Astrocyte of the spinal cord (primary cell): ENCODE measurements around the gene RABL3.
"Not testable (repeated sequence)": the region's sequence is repeated elsewhere in the genome, so short reads cannot be mapped to it uniquely, and the experiment has no call there.

Experiments used
- DNase-seq: peaks from one replicate; pipeline ENCODE4 v3.0.0; 2011; ENCODE audit warnings: low read depth, low spot score
- H3K4me3 ChIP-seq: 2 replicates; pipeline ENCODE4 v1.5.1; 2011; ENCODE audit warnings: low read depth, mild to moderate bottlenecking, low read length, moderate library complexity
- in situ Hi-C: cut with HindIII; loops from 2 replicates; pipeline ENCODE4 v1.10.0; 2017; ENCODE audit warnings: low sequenced_read_pairs
- TF ChIP-seq, protein P1 (sequence below): IDR thresholded peaks from 2 replicates; pipeline ENCODE4 v1.5.1; 2012; ENCODE audit warnings: low read depth, mild to moderate bottlenecking, low read length, inconsistent platforms

The RABL3 gene

GRCh38 chr3:120681506-120682038 is 60.7 kb downstream of the RABL3 start:
- TF ChIP-seq, protein P1, sequence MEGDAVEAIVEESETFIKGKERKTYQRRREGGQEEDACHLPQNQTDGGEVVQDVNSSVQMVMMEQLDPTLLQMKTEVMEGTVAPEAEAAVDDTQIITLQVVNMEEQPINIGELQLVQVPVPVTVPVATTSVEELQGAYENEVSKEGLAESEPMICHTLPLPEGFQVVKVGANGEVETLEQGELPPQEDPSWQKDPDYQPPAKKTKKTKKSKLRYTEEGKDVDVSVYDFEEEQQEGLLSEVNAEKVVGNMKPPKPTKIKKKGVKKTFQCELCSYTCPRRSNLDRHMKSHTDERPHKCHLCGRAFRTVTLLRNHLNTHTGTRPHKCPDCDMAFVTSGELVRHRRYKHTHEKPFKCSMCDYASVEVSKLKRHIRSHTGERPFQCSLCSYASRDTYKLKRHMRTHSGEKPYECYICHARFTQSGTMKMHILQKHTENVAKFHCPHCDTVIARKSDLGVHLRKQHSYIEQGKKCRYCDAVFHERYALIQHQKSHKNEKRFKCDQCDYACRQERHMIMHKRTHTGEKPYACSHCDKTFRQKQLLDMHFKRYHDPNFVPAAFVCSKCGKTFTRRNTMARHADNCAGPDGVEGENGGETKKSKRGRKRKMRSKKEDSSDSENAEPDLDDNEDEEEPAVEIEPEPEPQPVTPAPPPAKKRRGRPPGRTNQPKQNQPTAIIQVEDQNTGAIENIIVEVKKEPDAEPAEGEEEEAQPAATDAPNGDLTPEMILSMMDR, result no peak
- no peak for DNase-seq
- H3K4me3 ChIP-seq, result no peak overlapping the region
- in situ Hi-C loops, result no loop called here

- in situ Hi-C loops, result no loop called here
Measured at GRCh38 chr3:120681018-120681417, 61.3 kb downstream of the RABL3 start.

DNA sequence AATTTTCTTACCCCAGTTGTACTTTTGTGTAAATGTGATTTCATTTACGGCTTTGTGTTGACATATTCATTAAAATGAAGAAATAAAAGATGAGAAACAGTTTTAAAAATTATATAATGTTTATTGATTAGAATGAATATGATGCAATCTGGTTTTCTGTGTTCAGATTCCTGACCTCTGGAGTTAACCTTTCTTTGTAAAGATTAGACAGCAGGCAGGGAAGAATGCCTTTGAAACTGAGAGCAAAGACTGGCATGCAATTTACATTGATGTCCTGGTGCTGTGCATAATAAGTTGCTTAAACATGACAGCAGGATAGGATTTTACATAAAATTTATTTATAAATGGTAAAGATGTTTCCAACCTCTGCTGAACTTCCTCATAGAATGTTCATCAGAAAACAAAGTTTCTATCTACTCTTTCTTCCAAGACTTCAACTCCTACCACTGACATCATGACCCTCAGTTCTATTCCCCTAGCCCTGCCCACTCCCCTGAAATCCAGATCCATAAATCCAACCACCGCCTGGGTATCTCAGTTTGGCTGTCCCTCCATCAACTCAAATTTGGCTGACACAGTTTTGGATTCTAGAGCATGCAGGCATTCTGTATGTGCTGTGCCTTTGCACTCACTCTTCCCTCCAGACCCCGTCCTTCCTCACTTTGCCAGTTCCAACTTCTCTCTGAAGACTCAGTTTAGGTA is 62.0 kb downstream of the RABL3 start:
- DNase-seq, result no peak
- no peak overlapping the region for H3K4me3 ChIP-seq
- in situ Hi-C loops, result no loop called here
- TF ChIP-seq, protein P1, result no peak

More at GRCh38 chr3:120681018-120681417, 61.3 kb downstream of the RABL3 start:
- DNase-seq, result no peak
- H3K4me3 ChIP-seq, result no peak overlapping the region
- TF ChIP-seq, protein P1, result no peak

- TF ChIP-seq, protein P1, result no peak
- DNase-seq, result no peak
- in situ Hi-C loops, result no loop called here
- H3K4me3 ChIP-seq, result no peak overlapping the region
Measured at GRCh38 chr3:120678984-120679383, 63.3 kb downstream of the RABL3 start.

GRCh38 chr3:120678331-120678947 is 63.9 kb downstream of the RABL3 start:
- peak; percentile 78 for DNase-seq
- in situ Hi-C loops, result no loop called here
- TF ChIP-seq, protein P1, result no peak
- no peak overlapping the region for H3K4me3 ChIP-seq

DNA sequence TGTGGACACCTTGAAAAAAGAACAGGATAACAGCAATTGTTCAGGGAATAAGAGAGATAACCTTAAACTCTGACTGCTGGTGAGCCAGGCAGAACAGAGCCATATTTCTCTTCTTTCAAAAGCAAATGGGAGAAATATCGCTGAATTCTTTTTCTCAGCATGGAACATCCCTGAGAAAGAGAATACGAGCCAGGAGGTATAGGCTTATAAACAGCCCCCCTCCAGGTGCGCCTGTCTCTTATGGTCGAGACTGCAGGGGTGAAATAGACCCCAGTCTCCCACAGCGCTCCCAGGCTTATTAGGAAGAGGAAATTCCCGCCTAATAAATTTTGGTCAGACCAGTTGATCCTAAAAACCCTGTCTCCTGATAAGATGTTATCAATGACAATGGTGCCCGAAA is 65.1 kb downstream of the RABL3 start:
- H3K4me3 ChIP-seq, in situ Hi-C loops, DNase-seq: not testable (repeated sequence)

GRCh38 chr3:120673116-120673515 is 69.2 kb downstream of the RABL3 start:
- in situ Hi-C loops, result no loop called here
- no peak for DNase-seq
- TF ChIP-seq, protein P1, result no peak

More at GRCh38 chr3:120673116-120673515, 69.2 kb downstream of the RABL3 start:
- no peak overlapping the region for H3K4me3 ChIP-seq
